CD14-positive monocyte (primary cell): ENCODE data around the gene STAMBPL1. TPM values are rescaled to one million over a fixed set of nuclear protein-coding genes. Genes with fewer than 3 reads are reported as not detected.

ENCODE experiments used
- DNase-seq, 3 donors: peaks; one replicate each; pipeline ENCODE4 v3.0.0-alpha.2; 2011 to 2022
- H2AFZ ChIP-seq: 2 replicates; pipeline ENCODE4 v1.6.0; 2012; ENCODE audit warnings: mild to moderate bottlenecking, low read depth, low read length, inconsistent platforms; ENCODE audit not compliant: insufficient read depth, poor library complexity, severe bottlenecking
- H3K27ac ChIP-seq, 2 donors: 1 replicate in 1 of 2; 2 replicates in 1 of 2; pipeline ENCODE4 v1.5.1; 2012 to 2013; ENCODE audit warnings: low read length in 2 of 2, control low read depth in 1 of 2, inconsistent platforms in 1 of 2, low read depth in 1 of 2, mild to moderate bottlenecking in 1 of 2
- H3K27me3 ChIP-seq, 2 donors: one replicate each; pipeline versions ENCODE4 v1.6.0 to v1.6.1; 2011 to 2013; ENCODE audit warnings: low read length in 2 of 2; ENCODE audit not compliant: control insufficient read depth in 2 of 2, insufficient read depth in 2 of 2
- H3K36me3 ChIP-seq, 2 donors: replicated peaks in 1 of 2; 1 replicate in 1 of 2; 2 replicates in 1 of 2; pipeline versions ENCODE4 v1.5.1 to v1.6.1; 2012 to 2013; ENCODE audit warnings: low read length in 2 of 2, control low read depth in 1 of 2, inconsistent platforms in 1 of 2, mild to moderate bottlenecking in 1 of 2; ENCODE audit not compliant: insufficient read depth in 2 of 2, control insufficient read depth in 1 of 2
- H3K4me1 ChIP-seq, 2 donors: 1 replicate in 1 of 2; 2 replicates in 1 of 2; pipeline versions ENCODE4 v1.5.1 to v1.6.1; 2012 to 2013; ENCODE audit warnings: low read length in 2 of 2, control low read depth in 1 of 2, inconsistent platforms in 1 of 2, mild to moderate bottlenecking in 1 of 2, moderate library complexity in 1 of 2; ENCODE audit not compliant: insufficient read depth in 2 of 2, control insufficient read depth in 1 of 2
- H3K4me2 ChIP-seq: replicated peaks from 2 replicates; pipeline ENCODE3; 2012; ENCODE audit warnings: low read length, moderate library complexity, mild to moderate bottlenecking; ENCODE audit not compliant: poor library complexity, severe bottlenecking; ENCODE audit errors: extremely low read depth
- H3K4me3 ChIP-seq, 3 experiments: fragments of 200-600 bp in 1 of 3; sonication (generic) in 1 of 3; replicated peaks in 1 of 3; 1 replicate in 2 of 3; 2 replicates in 1 of 3; pipeline ENCODE4 v1.5.1; 2011 to 2013; ENCODE audit warnings: low read length in 3 of 3, mild to moderate bottlenecking in 3 of 3, control low read depth in 2 of 3, low read depth in 2 of 3, inconsistent platforms in 1 of 3, moderate library complexity in 1 of 3
- H3K79me2 ChIP-seq: 2 replicates; pipeline ENCODE4 v1.6.0; 2012; ENCODE audit warnings: mild to moderate bottlenecking, control low read depth, inconsistent platforms, low read length, moderate library complexity; ENCODE audit not compliant: insufficient read depth
- H3K9ac ChIP-seq: 2 replicates; pipeline ENCODE4 v1.6.0; 2017; ENCODE audit warnings: low read length, mild to moderate bottlenecking; ENCODE audit not compliant: insufficient read depth, poor library complexity, severe bottlenecking
- H3K9me3 ChIP-seq, 2 donors: replicated peaks in 1 of 2; 1 replicate in 1 of 2; 2 replicates in 1 of 2; pipeline versions ENCODE4 v1.5.1 to v1.6.1; 2012 to 2013; ENCODE audit warnings: low read length in 2 of 2, control low read depth in 1 of 2; ENCODE audit not compliant: control insufficient read depth in 1 of 2, insufficient read depth in 1 of 2
- H4K20me1 ChIP-seq: 2 replicates; pipeline ENCODE4 v1.6.0; 2012; ENCODE audit warnings: mild to moderate bottlenecking, low read length, control low read depth, moderate library complexity; ENCODE audit not compliant: insufficient read depth
- H3K27ac Mint-ChIP-seq, 7 donors: one replicate each; pipeline ENCODE4 v1.8.0; 2020; ENCODE audit warnings: mild to moderate bottlenecking in 7 of 7, mixed read lengths in 7 of 7, moderate library complexity in 6 of 7, inconsistent platforms in 2 of 7
- H3K27me3 Mint-ChIP-seq, 3 donors: one replicate each; pipeline ENCODE4 v1.8.0; 2021 to 2022; ENCODE audit warnings: low read depth in 3 of 3, mild to moderate bottlenecking in 3 of 3, mixed read lengths in 3 of 3, moderate library complexity in 3 of 3, inconsistent platforms in 1 of 3
- H3K36me3 Mint-ChIP-seq, 2 donors: one replicate each; pipeline ENCODE4 v1.8.0; 2020; ENCODE audit warnings: mixed read lengths in 2 of 2, inconsistent platforms in 1 of 2, mild to moderate bottlenecking in 1 of 2
- H3K4me1 Mint-ChIP-seq: one replicate; pipeline ENCODE4 v1.8.0; 2020; ENCODE audit warnings: mild to moderate bottlenecking, mixed read lengths
- H3K4me3 Mint-ChIP-seq, 2 donors: one replicate each; pipeline ENCODE4 v1.8.0; 2020; ENCODE audit warnings: mild to moderate bottlenecking in 2 of 2, mixed read lengths in 2 of 2, moderate library complexity in 1 of 2
- H3K9me3 Mint-ChIP-seq, 7 donors: one replicate each; pipeline ENCODE4 v1.8.0; 2020 to 2022; ENCODE audit warnings: mixed read lengths in 7 of 7, mild to moderate bottlenecking in 6 of 7, moderate library complexity in 6 of 7, inconsistent platforms in 2 of 7
- CTCF ChIP-seq: fragments of 200-600 bp; IDR thresholded peaks from one replicate; pipeline ENCODE4 v1.8.0; 2022; ENCODE audit warnings: antibody characterized with exemption, mild to moderate bottlenecking
- WGBS: methylation state at CpG from one replicate; pipeline ENCODE4 v1.1.5; 2013; ENCODE audit warnings: missing lambda C conversion rate; ENCODE audit not compliant: insufficient coverage; 5-methylcytosine and 5-hydroxymethylcytosine counted together
- intact Hi-C, 2 donors: fragments of 100-400 bp; cut with micrococcal nuclease; formaldehyde crosslinking; loops; one replicate each; pipeline versions ENCODE4 v1.15.0 to v1.15.1; 2023
- polyA plus RNA-seq, 3 donors: library from polyadenylated mRNA; depleted of rRNA in 1 of 3; unstranded in 2 of 3; stranded (reverse) in 1 of 3; fragments of 300-500 nt in 2 of 3; fragments of >200 nt in 1 of 3; fragmentation: Illumina TruSeq in 2 of 3; gene quantifications; 1 replicate in 2 of 3; 2 replicates in 1 of 3; pipeline ENCODE4 v1.2.3, GENCODE V29; 2012 to 2021

STAMBPL1 gene
- polyA plus RNA-seq, 3 donors, result 0.07 to 1.5 (median 0.10) TPM

GRCh38 chr10:88926566-88927415 is 46.7 kb downstream of the STAMBPL1 start:
- intact Hi-C loops, result no loop called here
- WGBS, result no CpG with 5 or more reads among the region's 6 CpGs
- Histone ChIP-seq H3K9me3 (no peaks in the 10 kb centered on the region), H3K4me1 (peaks cover 13 to 19% of the 10 kb centered on the region in 2 donors), H4K20me1 (no peaks in the 10 kb centered on the region), H3K36me3 (no peaks in the 10 kb centered on the region), H2AFZ (peak overlapping the region; percentile 32), H3K79me2 (no peaks in the 10 kb centered on the region), H3K27me3 (no peaks in the 10 kb centered on the region), H3K4me2 (peak overlapping the region; percentile 13), H3K9ac (no peak overlapping the region), H3K4me3 (no peak overlapping the region), H3K27ac (peak overlapping the region in 1 of 2 donors; percentile 4)
- no peak overlapping the region for H3K4me3 Mint-ChIP-seq
- H3K4me1 Mint-ChIP-seq, result peaks cover 18% of the 10 kb centered on the region
- H3K27ac Mint-ChIP-seq, result no peak overlapping the region
- peaks cover 0 to 6% (median 3%) of the 10 kb centered on the region in 7 donors for H3K9me3 Mint-ChIP-seq
- TF ChIP-seq CTCF, result no peak
- no peak for DNase-seq
- peaks cover 7 to 8% of the 10 kb centered on the region in 2 donors for H3K36me3 Mint-ChIP-seq
- H3K27me3 Mint-ChIP-seq, result peaks cover 0 to 3% (median 1%) of the 10 kb centered on the region in 3 donors

- Histone ChIP-seq H3K27ac (no peak overlapping the region), H3K27me3 (no peaks in the 10 kb centered on the region), H3K9me3 (no peaks in the 10 kb centered on the region), H3K4me1 (peaks cover 13 to 19% of the 10 kb centered on the region in 2 donors), H3K9ac (no peak overlapping the region), H3K79me2 (no peaks in the 10 kb centered on the region), H2AFZ (no peak overlapping the region), H4K20me1 (no peaks in the 10 kb centered on the region), H3K36me3 (no peaks in the 10 kb centered on the region), H3K4me2 (no peak overlapping the region), H3K4me3 (no peak overlapping the region)
- no peak for TF ChIP-seq CTCF
- peaks cover 18% of the 10 kb centered on the region for H3K4me1 Mint-ChIP-seq
- WGBS, result 83% methylated on average over 1 of the region's 2 CpGs
- DNase-seq, result no peak
- peaks cover 0 to 3% (median 1%) of the 10 kb centered on the region in 3 donors for H3K27me3 Mint-ChIP-seq
- H3K4me3 Mint-ChIP-seq, result no peak overlapping the region
- intact Hi-C loops, result no loop called here
- H3K36me3 Mint-ChIP-seq, result peaks cover 7 to 8% of the 10 kb centered on the region in 2 donors
- no peak overlapping the region for H3K27ac Mint-ChIP-seq
- H3K9me3 Mint-ChIP-seq, result peaks cover 0 to 6% (median 3%) of the 10 kb centered on the region in 7 donors
Measured at GRCh38 chr10:88927416-88927690, 47.3 kb downstream of the STAMBPL1 start.
